IPS DF 6.9 (cell line): Measurements from ENCODE around the gene AADACL3.

Experiments used
- DNase-seq: peaks from one replicate; pipeline ENCODE4 v3.0.0-alpha.2; 2013; ENCODE audit warnings: low read depth, low spot score
- H3K27ac ChIP-seq: one replicate; pipeline ENCODE4 v1.5.1; 2013; ENCODE audit warnings: low read length, control low read depth
- H3K27me3 ChIP-seq: 2 replicates; pipeline ENCODE4 v1.6.1; 2013; ENCODE audit warnings: mild to moderate bottlenecking, low read length; ENCODE audit not compliant: control insufficient read depth, insufficient read depth
- H3K36me3 ChIP-seq: 2 replicates; pipeline ENCODE4 v1.6.1; 2013; ENCODE audit warnings: low read length; ENCODE audit not compliant: control insufficient read depth, insufficient read depth
- H3K4me1 ChIP-seq: 2 replicates; pipeline ENCODE4 v1.6.1; 2013; ENCODE audit warnings: low read length; ENCODE audit not compliant: control insufficient read depth, insufficient read depth
- H3K4me3 ChIP-seq: 2 replicates; pipeline ENCODE4 v1.5.1; 2013; ENCODE audit warnings: mild to moderate bottlenecking, low read length
- H3K9me3 ChIP-seq: 2 replicates; pipeline ENCODE4 v1.6.1; 2013; ENCODE audit warnings: low read length, inconsistent platforms; ENCODE audit not compliant: control insufficient read depth, insufficient read depth
- WGBS: extraction: QIAGEN DNeasy Blood & Tissue Kit; methylation state at CpG from one replicate; pipeline ENCODE4 v1.1.7; 2013; ENCODE audit warnings: mixed read lengths, missing lambda C conversion rate; ENCODE audit not compliant: insufficient read length, insufficient coverage; 5-methylcytosine and 5-hydroxymethylcytosine counted together

AADACL3 gene

GRCh38 chr1:12762766-12763165, 46.9 kb downstream of the AADACL3 start:
- Histone ChIP-seq H3K27me3 (no peaks in the 10 kb centered on the region), H3K4me1 (no peaks in the 10 kb centered on the region), H3K4me3 (no peak overlapping the region), H3K9me3 (no peaks in the 10 kb centered on the region), H3K27ac (no peak overlapping the region), H3K36me3 (no peaks in the 10 kb centered on the region)
- no CpG with 5 or more reads among the region's 7 CpGs for WGBS
- no peak for DNase-seq

GRCh38 chr1:12763479-12763878, 47.6 kb downstream of the AADACL3 start:
- Histone ChIP-seq H3K27ac (no peak overlapping the region), H3K4me3 (no peak overlapping the region), H3K4me1 (no peaks in the 10 kb centered on the region), H3K9me3 (no peaks in the 10 kb centered on the region), H3K36me3 (no peaks in the 10 kb centered on the region), H3K27me3 (no peaks in the 10 kb centered on the region)
- DNase-seq, result no peak
- no CpG with 5 or more reads among the region's 4 CpGs for WGBS

- no peak for DNase-seq
- Histone ChIP-seq H3K27ac (no peak overlapping the region), H3K4me3 (no peak overlapping the region), H3K27me3 (no peaks in the 10 kb centered on the region), H3K4me1 (no peaks in the 10 kb centered on the region), H3K36me3 (no peaks in the 10 kb centered on the region), H3K9me3 (no peaks in the 10 kb centered on the region)
- WGBS, result no CpG with 5 or more reads among the region's 5 CpGs
These were observed 48.1 kb downstream of the AADACL3 start for GRCh38 chr1:12764016-12764415.

- DNase-seq, result no peak
These were observed 53.1 kb downstream of the AADACL3 start for GRCh38 chr1:12769031-12769430.

GRCh38 chr1:12769976-12770505, 54.1 kb downstream of the AADACL3 start:
- no peaks in the 10 kb centered on the region for H3K36me3 ChIP-seq
- no peak overlapping the region for H3K4me3 ChIP-seq
- DNase-seq, result no peak
- no peaks in the 10 kb centered on the region for H3K27me3 ChIP-seq
- no CpG with 5 or more reads among the region's 7 CpGs for WGBS
- H3K27ac ChIP-seq, result no peak overlapping the region
- H3K9me3 ChIP-seq, result no peaks in the 10 kb centered on the region
- H3K4me1 ChIP-seq, result no peaks in the 10 kb centered on the region

More at GRCh38 chr1:12769031-12769430, 53.1 kb downstream of the AADACL3 start:
- H3K36me3 ChIP-seq, result no peaks in the 10 kb centered on the region
- no peaks in the 10 kb centered on the region for H3K4me1 ChIP-seq
- no peaks in the 10 kb centered on the region for H3K9me3 ChIP-seq
- H3K27ac ChIP-seq, result no peak overlapping the region
- WGBS, result no CpG with 5 or more reads among the region's 2 CpGs
- H3K27me3 ChIP-seq, result no peaks in the 10 kb centered on the region
- no peak overlapping the region for H3K4me3 ChIP-seq

GRCh38 chr1:12770620-12771019, 54.7 kb downstream of the AADACL3 start:
- Histone ChIP-seq H3K9me3 (no peaks in the 10 kb centered on the region), H3K27ac (no peak overlapping the region), H3K36me3 (no peaks in the 10 kb centered on the region), H3K4me3 (no peak overlapping the region), H3K4me1 (no peaks in the 10 kb centered on the region), H3K27me3 (no peaks in the 10 kb centered on the region)
- no peak for DNase-seq
- no CpG with 5 or more reads among the region's 2 CpGs for WGBS

GRCh38 chr1:12771186-12771585, 55.3 kb downstream of the AADACL3 start:
- Histone ChIP-seq H3K4me1 (no peaks in the 10 kb centered on the region), H3K9me3 (no peaks in the 10 kb centered on the region), H3K4me3 (no peak overlapping the region), H3K27me3 (no peaks in the 10 kb centered on the region), H3K36me3 (no peaks in the 10 kb centered on the region), H3K27ac (no peak overlapping the region)
- no peak for DNase-seq
- no CpG with 5 or more reads among the region's 5 CpGs for WGBS

GRCh38 chr1:12772520-12772919, 56.6 kb downstream of the AADACL3 start:
- no peak for DNase-seq
- Histone ChIP-seq H3K27me3 (no peaks in the 10 kb centered on the region), H3K4me3 (no peak overlapping the region), H3K27ac (no peak overlapping the region), H3K4me1 (no peaks in the 10 kb centered on the region), H3K36me3 (no peaks in the 10 kb centered on the region), H3K9me3 (no peaks in the 10 kb centered on the region)
- WGBS, result no CpG with 5 or more reads among the region's 5 CpGs

- Histone ChIP-seq H3K9me3 (no peaks in the 10 kb centered on the region), H3K36me3 (no peaks in the 10 kb centered on the region), H3K4me3 (no peak within 1 kb of the TSS), H3K4me1 (no peaks in the 10 kb centered on the region), H3K27ac (no peak within 1 kb of the TSS), H3K27me3 (no peaks in the 10 kb centered on the region)
- no CpG with 5 or more reads among the region's 5 CpGs for WGBS
- no peak for DNase-seq
These were observed 57.5 kb downstream of the AADACL3 start, which contains the start of gene PRAMEF12 for GRCh38 chr1:12773438-12773837. Gene PRAMEF12, plus strand, starts transcription at chr1:12773738. Its CDS starts 1,130 bp downstream, at chr1:12774868.

GRCh38 chr1:12774801-12775345, 59.0 kb downstream of the AADACL3 start:
- Histone ChIP-seq H3K27ac (no peak overlapping the region), H3K27me3 (no peaks in the 10 kb centered on the region), H3K4me3 (no peak overlapping the region), H3K36me3 (no peaks in the 10 kb centered on the region), H3K4me1 (no peaks in the 10 kb centered on the region), H3K9me3 (no peaks in the 10 kb centered on the region)
- WGBS, result no CpG with 5 or more reads among the region's 5 CpGs
- DNase-seq, result no peak

- Histone ChIP-seq H3K9me3 (no peaks in the 10 kb centered on the region), H3K4me1 (no peaks in the 10 kb centered on the region), H3K27me3 (no peaks in the 10 kb centered on the region), H3K36me3 (no peaks in the 10 kb centered on the region), H3K27ac (no peak overlapping the region), H3K4me3 (no peak overlapping the region)
- no peak for DNase-seq
- no CpG with 5 or more reads among the region's 8 CpGs for WGBS
These were observed 59.5 kb downstream of the AADACL3 start for GRCh38 chr1:12775443-12775842.
